ENCODE measurements around the gene GJD3. TPM values are rescaled to one million over a fixed set of nuclear protein-coding genes. Genes with fewer than 3 reads are reported as not detected.

Gene GJD3
- total RNA-seq, 2 donors from 2014 or later: 0.82 to 5.3 TPM

DNA sequence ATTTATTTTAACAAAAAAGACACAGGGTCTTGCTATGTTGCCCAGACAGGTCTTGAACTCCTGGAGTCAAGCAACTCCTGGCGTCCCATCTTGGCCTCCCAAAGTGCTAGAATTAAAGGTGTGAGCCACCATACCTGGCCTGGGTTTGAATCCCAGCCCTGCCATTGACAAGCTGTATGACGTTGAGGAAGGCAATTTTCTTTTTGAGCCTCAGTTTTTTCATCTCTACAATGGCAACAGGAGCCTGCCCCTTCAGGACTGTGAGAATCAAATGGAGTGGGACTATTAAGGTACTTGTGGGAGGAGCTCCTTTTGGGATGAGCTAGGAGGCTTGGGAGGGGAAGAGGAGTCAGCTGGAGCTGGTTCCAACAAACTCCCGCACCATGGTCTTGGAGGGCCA is 49.3 kb downstream of the GJD3 start:
- no peak for DNase-seq (ENCODE audit: low spot score)
- intact Hi-C loops (cut with DNase I): loop anchor here (10.0 kb wide), 1 partner anchor 100 kb away; the partner anchor contains the start of gene TOP2A
- no peak overlapping the region for H3K4me3 ChIP-seq
- 82% methylated on average over 3 of the region's 3 CpGs for WGBS
- TF ChIP-seq CTCF (IDR thresholded peaks at IDR 0.05) (no peak), POLR2A (IDR thresholded peaks at IDR 0.05) (no peak), POLR2AphosphoS5 (IDR thresholded peaks at IDR 0.05) (no peak)
- no peaks in the 10 kb centered on the region for H3K9me3 ChIP-seq
- H3K36me3 ChIP-seq: no peaks in the 10 kb centered on the region
- peak overlapping the region in 1 of 2 donors; percentile 3 for H3K27ac ChIP-seq
- peaks cover 28% of the 10 kb centered on the region for H3K4me1 ChIP-seq (replicated peaks)
- no peaks in the 10 kb centered on the region for H3K27me3 ChIP-seq (replicated peaks; ENCODE audit: insufficient read depth)

- intact Hi-C loops (cut with DNase I): loop anchor here (5.0 to 10.0 kb wide), 2 partner anchors 33 to 100 kb away; partner anchors contain the start of gene TOP2A
Measured at GRCh38 chr17:40314584-40314956, 50.0 kb downstream of the GJD3 start.

DNA sequence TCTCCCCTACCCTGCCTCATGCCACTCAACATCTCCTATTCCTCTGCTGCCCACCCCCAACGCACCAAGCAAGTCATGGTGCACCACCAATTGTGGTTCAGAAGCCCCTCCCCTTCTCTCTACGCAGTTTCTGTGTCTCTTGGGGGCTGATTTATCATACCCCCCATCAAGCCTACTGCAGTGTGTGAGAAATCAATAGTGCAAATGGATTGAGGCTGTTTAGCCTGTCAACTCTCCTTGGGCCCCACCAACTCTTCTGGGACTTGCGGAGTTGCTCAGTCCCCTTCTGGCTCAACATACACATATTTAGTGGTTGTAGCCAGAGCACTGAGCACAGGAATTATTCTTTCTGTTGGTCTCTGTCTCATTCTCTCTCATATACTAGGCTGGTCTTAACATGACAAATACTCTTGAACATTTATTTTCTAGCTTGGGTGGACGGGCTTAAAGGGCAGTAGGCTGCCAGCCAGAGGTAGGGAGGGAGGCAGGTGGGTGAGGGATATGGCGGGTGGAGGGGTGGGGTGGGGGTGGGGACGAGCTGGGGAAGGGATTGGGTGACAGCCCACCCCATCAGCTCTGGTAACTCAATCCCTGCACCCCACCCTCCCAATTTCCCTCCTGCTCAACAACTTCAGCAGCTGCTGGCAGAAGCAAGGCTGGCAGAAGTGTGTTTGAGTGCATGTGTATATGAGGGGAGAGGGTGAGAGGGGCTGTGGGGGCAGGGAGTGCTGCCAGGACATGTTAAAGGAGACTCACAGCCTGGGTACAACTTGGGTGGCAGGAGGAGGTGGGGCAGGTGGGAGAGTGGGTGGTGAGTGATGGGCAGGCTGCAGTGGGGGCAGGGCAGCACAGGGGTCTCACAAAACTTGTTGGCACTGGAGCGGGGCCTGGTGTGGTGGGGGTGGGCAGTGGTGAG is 50.6 kb downstream of the GJD3 start:
- Histone ChIP-seq H3K9me3 (no peaks in the 10 kb centered on the region), H3K36me3 (no peaks in the 10 kb centered on the region), H3K27me3 (replicated peaks; ENCODE audit: insufficient read depth) (no peaks in the 10 kb centered on the region), H3K4me1 (replicated peaks) (peaks cover 29% of the 10 kb centered on the region), H3K4me3 (no peak overlapping the region), H3K27ac (peak overlapping the region in 1 of 2 donors; percentile 28)
- TF ChIP-seq POLR2A (IDR thresholded peaks at IDR 0.05) (no peak), CTCF (IDR thresholded peaks at IDR 0.05) (no peak), POLR2AphosphoS5 (IDR thresholded peaks at IDR 0.05) (no peak)
- DNase-seq (ENCODE audit: low spot score): no peak
- 40% methylated on average over 7 of the region's 7 CpGs for WGBS
- intact Hi-C loops (cut with DNase I): loop anchor here (5.0 to 10.0 kb wide), 2 partner anchors 33 to 101 kb away; partner anchors contain the start of gene TOP2A

More at GRCh38 chr17:40314584-40314956, 50.0 kb downstream of the GJD3 start:
- peaks cover 25% of the 10 kb centered on the region for H3K4me1 ChIP-seq (replicated peaks)
- WGBS: 0% methylated on average over 1 of the region's 3 CpGs
- DNase-seq (ENCODE audit: low spot score): peak; percentile 96
- no peak overlapping the region for H3K4me3 ChIP-seq
- TF ChIP-seq POLR2A (IDR thresholded peaks at IDR 0.05) (no peak), CTCF (IDR thresholded peaks at IDR 0.05) (no peak), POLR2AphosphoS5 (IDR thresholded peaks at IDR 0.05) (peak; percentile 91)
- H3K36me3 ChIP-seq: no peaks in the 10 kb centered on the region
- peak overlapping the region in 1 of 2 donors; percentile 28 for H3K27ac ChIP-seq
- no peaks in the 10 kb centered on the region for H3K9me3 ChIP-seq
- no peaks in the 10 kb centered on the region for H3K27me3 ChIP-seq (replicated peaks; ENCODE audit: insufficient read depth)

Small RNAs within 50 kb of the gene (small RNA-seq; reads per million reads assigned to genes)
- gene RF00019 (0 reads per million in 2 donors), gene RNA5SP441 (0 reads per million in 2 donors)

Other genes starting within 250 kb of the GJD3 start
- 100 to 1,000 TPM in 1 of 2 donors, 10 to 100 TPM in 1; 77.0 to 112 TPM for gene MSL1, start 242.8 kb downstream of the GJD3 start, total RNA-seq
- gene CASC3, start 224.2 kb downstream of the GJD3 start, total RNA-seq: 10 to 100 TPM; 59.8 to 94.3 TPM
- 10 to 100 TPM; 14.2 to 25.1 TPM for gene RAPGEFL1, start 187.3 kb downstream of the GJD3 start, total RNA-seq
- 10 to 100 TPM; 12.6 to 27.0 TPM for gene WIPF2, start 145.4 kb downstream of the GJD3 start, total RNA-seq
- 10 to 100 TPM in 1 of 2 donors, 1 to 10 TPM in 1; 2.1 to 10.3 TPM for gene CDC6, start 76.9 kb downstream of the GJD3 start, total RNA-seq
- gene RARA, start 55.6 kb downstream of the GJD3 start, total RNA-seq: 10 to 100 TPM; 24.4 to 70.6 TPM
- 10 to 100 TPM in 1 of 2 donors, 1 to 10 TPM in 1; 3.1 to 15.9 TPM for gene TOP2A, start 53.2 kb upstream of the GJD3 start, total RNA-seq
- gene IGFBP4, start 78.7 kb upstream of the GJD3 start, total RNA-seq: 100 to 1,000 TPM; 132 to 154 TPM
- gene TNS4, start 136.9 kb upstream of the GJD3 start, total RNA-seq: 10 to 100 TPM; 51.3 to 56.1 TPM
- under 1 TPM in 1 of 2 donors, not detected in 1; 0.40 TPM for gene CCR7, start 200.7 kb upstream of the GJD3 start, total RNA-seq

Measured in prostate gland (tissue), 2 donors.